Esophagus muscularis mucosa (tissue), 4 donors: ENCODE data around the gene PLP2.

Source experiments
- EP300 ChIP-seq: sonication (generic); formaldehyde crosslinking; IDR thresholded peaks from one replicate; pipeline ENCODE4 v1.6.1; 2017; ENCODE audit warnings: antibody characterized with exemption
- POLR2A ChIP-seq: fragments of 450-650 bp; IDR thresholded peaks from one replicate; pipeline ENCODE4 v1.6.1; 2017; ENCODE audit warnings: antibody characterized with exemption, moderate library complexity, mild to moderate bottlenecking, low read depth
- TF ChIP-seq, protein P1 (sequence below), 3 experiments: fragments of 200-600 bp in 2 of 3; fragments of 450-650 bp in 1 of 3; sonication (generic) in 2 of 3; IDR thresholded peaks; one replicate each; pipeline ENCODE4 v1.5.1; 2017 to 2019; ENCODE audit warnings: antibody characterized with exemption in 3 of 3, mild to moderate bottlenecking in 2 of 3, moderate library complexity in 1 of 3

DNA sequence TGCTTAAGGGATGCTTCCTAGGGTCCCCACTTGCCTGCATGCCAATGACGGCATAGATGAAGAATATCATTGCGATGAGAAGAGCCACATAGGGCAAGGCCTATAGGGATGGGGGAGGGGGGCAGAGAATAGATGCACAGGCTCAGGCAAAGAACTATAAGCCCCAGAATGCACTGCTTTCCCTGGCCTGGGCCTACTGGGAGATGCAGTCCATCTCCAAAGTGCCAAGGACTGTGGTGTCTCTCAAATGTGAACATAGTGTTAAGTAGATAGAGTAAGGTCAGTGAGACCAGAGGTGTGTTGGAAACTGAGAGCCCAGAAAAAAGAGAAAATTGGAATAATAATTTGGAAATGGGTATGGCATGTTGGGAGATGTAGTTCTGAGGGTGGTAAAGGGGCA lies 40.5 kb downstream of the PLP2 start:
- TF ChIP-seq, protein P1, sequence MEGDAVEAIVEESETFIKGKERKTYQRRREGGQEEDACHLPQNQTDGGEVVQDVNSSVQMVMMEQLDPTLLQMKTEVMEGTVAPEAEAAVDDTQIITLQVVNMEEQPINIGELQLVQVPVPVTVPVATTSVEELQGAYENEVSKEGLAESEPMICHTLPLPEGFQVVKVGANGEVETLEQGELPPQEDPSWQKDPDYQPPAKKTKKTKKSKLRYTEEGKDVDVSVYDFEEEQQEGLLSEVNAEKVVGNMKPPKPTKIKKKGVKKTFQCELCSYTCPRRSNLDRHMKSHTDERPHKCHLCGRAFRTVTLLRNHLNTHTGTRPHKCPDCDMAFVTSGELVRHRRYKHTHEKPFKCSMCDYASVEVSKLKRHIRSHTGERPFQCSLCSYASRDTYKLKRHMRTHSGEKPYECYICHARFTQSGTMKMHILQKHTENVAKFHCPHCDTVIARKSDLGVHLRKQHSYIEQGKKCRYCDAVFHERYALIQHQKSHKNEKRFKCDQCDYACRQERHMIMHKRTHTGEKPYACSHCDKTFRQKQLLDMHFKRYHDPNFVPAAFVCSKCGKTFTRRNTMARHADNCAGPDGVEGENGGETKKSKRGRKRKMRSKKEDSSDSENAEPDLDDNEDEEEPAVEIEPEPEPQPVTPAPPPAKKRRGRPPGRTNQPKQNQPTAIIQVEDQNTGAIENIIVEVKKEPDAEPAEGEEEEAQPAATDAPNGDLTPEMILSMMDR (IDR thresholded peaks at IDR 0.05), result no peak
- TF ChIP-seq POLR2A (no peak), EP300 (no peak)
